K562 (cell line): ENCODE data around the gene TNFRSF18. TPM values are rescaled to one million over a fixed set of nuclear protein-coding genes. Genes with fewer than 3 reads are reported as not detected.

Experiments used
- ATAC-seq: fragments of 200-7000 bp; cut with Tn5 transposase; 3 replicates; pipeline ENCODE4 v1.9.1; 2020; ENCODE audit warnings: moderate library complexity
- BruUV-seq: library from RNA; stranded (reverse); fragments of 400-500 nt; replicated peaks from 2 replicates; lab custom pipeline; 2021; lab: Mats Ljungman, UMichigan
- CTCF ChIA-PET: fragments of 300-600 bp; formaldehyde crosslinking; extraction: SDS; loops from one replicate; lab custom pipeline; 2021; ENCODE audit warnings: low intra/inter-chr PET ratio; lab: Yijun Ruan, JAX
- POLR2A ChIA-PET: fragments of 300-600, 350-650 bp; sonication (Branson Sonifier 250); formaldehyde crosslinking; extraction: SDS; loops from one replicate; lab custom pipeline; 2021; ENCODE audit warnings: antibody characterized with exemption, inconsistent platforms; lab: Yijun Ruan, JAX
- DNase-seq, 4 experiments: peaks; one replicate each; pipeline versions ENCODE4 v3.0.0 to v3.0.0-alpha.2; 2011 to 2018; ENCODE audit warnings: low spot score in 3 of 4, mixed read lengths in 3 of 4; ENCODE audit errors: extremely low read depth in 1 of 4
- FAIRE-seq: peaks from 2 replicates; lab custom pipeline; 2011; peaks lifted over from hg19 to GRCh38; lab: Jason Lieb, UNC
- H2AFZ ChIP-seq: 2 replicates; pipeline ENCODE4 v1.6.0; 2011; ENCODE audit warnings: low read depth, low read length, control low read depth, inconsistent platforms
- H3K27ac ChIP-seq: fragments of 200-600 bp; 3 replicates; pipeline ENCODE4 v1.8.0; 2011; ENCODE audit warnings: low read depth, mild to moderate bottlenecking, control low read depth, inconsistent platforms, low read length, moderate library complexity, mixed read lengths; ENCODE audit errors: extremely low read depth
- H3K27me3 ChIP-seq, 2 experiments: fragments of 300-600 bp in 1 of 2; 2 replicates in 1 of 2; 3 replicates in 1 of 2; pipeline versions ENCODE4 v1.6.0 to v1.8.0; 2011; ENCODE audit warnings: inconsistent platforms in 2 of 2, low read length in 2 of 2, mild to moderate bottlenecking in 1 of 2, mixed read lengths in 1 of 2, moderate library complexity in 1 of 2; ENCODE audit not compliant: control insufficient read depth in 2 of 2, insufficient read depth in 2 of 2
- H3K36me3 ChIP-seq: fragments of 300-600 bp; 3 replicates; pipeline ENCODE4 v1.8.0; 2011; ENCODE audit warnings: mild to moderate bottlenecking, low read length, inconsistent platforms; ENCODE audit not compliant: control insufficient read depth, insufficient read depth
- H3K4me1 ChIP-seq, 2 experiments: fragments of 200-600 bp in 1 of 2; replicated peaks in 1 of 2; 2 replicates in 1 of 2; 3 replicates in 1 of 2; pipeline versions ENCODE4 v1.5.1 to v1.8.0; 2011; ENCODE audit warnings: inconsistent platforms in 2 of 2, low read length in 2 of 2, mild to moderate bottlenecking in 1 of 2, mixed read lengths in 1 of 2, moderate library complexity in 1 of 2; ENCODE audit not compliant: control insufficient read depth in 2 of 2, insufficient read depth in 2 of 2
- H3K4me2 ChIP-seq: 2 replicates; pipeline ENCODE4 v1.6.1; 2011; ENCODE audit warnings: low read length, control low read depth, inconsistent platforms, mixed read lengths; ENCODE audit not compliant: insufficient read depth
- H3K4me3 ChIP-seq: fragments of 200-600 bp; sonication (generic), shearing (Covaris generic); 2 replicates; pipeline ENCODE4 v1.5.1; 2016; ENCODE audit warnings: control low read depth, inconsistent platforms
- H3K79me2 ChIP-seq: fragments of 200-600 bp; 3 replicates; pipeline ENCODE4 v1.8.0; 2011; ENCODE audit warnings: low read length, inconsistent platforms; ENCODE audit not compliant: control insufficient read depth, insufficient read depth
- H3K9ac ChIP-seq, 2 experiments: 2 replicates each; pipeline versions ENCODE4 v1.6.0 to v1.6.1; 2011; ENCODE audit warnings: low read depth in 2 of 2, low read length in 2 of 2, control low read depth in 1 of 2, inconsistent platforms in 1 of 2, mild to moderate bottlenecking in 1 of 2, mixed read lengths in 1 of 2; ENCODE audit not compliant: insufficient read depth in 1 of 2
- H3K9me1 ChIP-seq: one replicate; pipeline ENCODE4 v1.6.0; 2011; ENCODE audit warnings: inconsistent platforms, mild to moderate bottlenecking, low read length, moderate library complexity; ENCODE audit not compliant: control insufficient read depth, insufficient read depth
- H3K9me3 ChIP-seq: replicated peaks from 2 replicates; pipeline ENCODE4 v1.5.1; 2011; ENCODE audit warnings: low read depth, low read length, inconsistent platforms; ENCODE audit not compliant: control insufficient read depth, insufficient read depth
- H4K20me1 ChIP-seq: replicated peaks from 2 replicates; pipeline ENCODE4 v1.6.1; 2011; ENCODE audit warnings: low read length, inconsistent platforms, mixed read lengths; ENCODE audit not compliant: control insufficient read depth, insufficient read depth
- HDAC3 ChIP-seq: fragments of 450-650 bp; IDR thresholded peaks from 2 replicates; pipeline ENCODE4 v1.6.1; 2018; ENCODE audit warnings: borderline replicate concordance, mild to moderate bottlenecking, moderate library complexity; ENCODE audit not compliant: partially characterized antibody
- OTX1 ChIP-seq: fragments of 450-650 bp; formaldehyde crosslinking; IDR thresholded peaks from 2 replicates; pipeline ENCODE4 v1.4.0; 2022; ENCODE audit warnings: mild to moderate bottlenecking
- ZNF263 ChIP-seq: sonication (generic); formaldehyde crosslinking; IDR thresholded peaks from 2 replicates; pipeline ENCODE4 v1.8.0; 2022; ENCODE audit warnings: mild to moderate bottlenecking, missing genetic modification reagents, borderline replicate concordance
- ZNF644 ChIP-seq: fragments of 200-800 bp; sonication (Bioruptor generic); IDR thresholded peaks from 2 replicates; pipeline ENCODE4 v1.6.1; 2016; ENCODE audit warnings: low read depth, missing genetic modification characterization, missing compliant biosample characterization
- WGBS: fragments of 100-300 bp; shearing (Covaris generic); methylation state at CpG from one replicate; pipeline ENCODE4 v1.1.6; 2016; ENCODE audit warnings: low coverage, mixed read lengths; ENCODE audit not compliant: insufficient coverage; ENCODE audit errors: missing lambda C conversion rate; 5-methylcytosine and 5-hydroxymethylcytosine counted together
- in situ Hi-C: fragments of 300-500 bp; cut with MboI; formaldehyde crosslinking; loops from 4 replicates; pipeline ENCODE4 v1.15.0; 2018; ENCODE audit warnings: inconsistent platforms, mixed read lengths
- intact Hi-C: fragments of 100-400 bp; cut with micrococcal nuclease; formaldehyde crosslinking; loops from 2 replicates; pipeline ENCODE4 v1.14.2; 2022
- polyA plus RNA-seq, 8 experiments: library from polyadenylated mRNA; depleted of rRNA in 4 of 8; stranded (reverse) in 5 of 8; unstranded in 3 of 8; fragments of >200 nt; fragmentation: Nextera tagmentation in 2 of 8; fragmentation: Illumina TruSeq in 1 of 8; extraction: Ambion mirVana in 2 of 8; extraction: Trizol in 1 of 8; gene quantifications; 2 replicates each; pipeline versions ENCODE4 v1.2.1 to v1.2.3, GENCODE V29; 2011 to 2014; ENCODE audit warnings: inconsistent platforms in 1 of 8, missing spikeins in 1 of 8
- total RNA-seq, 7 experiments: library from RNA; depleted of rRNA in 6 of 7; stranded (reverse); fragments of >200 nt in 6 of 7; fragmentation: Illumina TruSeq in 2 of 7; extraction: Trizol in 2 of 7; gene quantifications; 2 replicates each; pipeline versions ENCODE4 v1.2.1 to v1.2.3, GENCODE V29; 2011 to 2021; ENCODE audit warnings: low replicate concordance in 1 of 7

TNFRSF18 gene
- total and polyA plus RNA-seq, 9 of the 15 experiments (the other 6 are each of a cell fraction or from before 2014, with no cell fraction given): 0.24 to 0.27 TPM; not detected in 7

DNA sequence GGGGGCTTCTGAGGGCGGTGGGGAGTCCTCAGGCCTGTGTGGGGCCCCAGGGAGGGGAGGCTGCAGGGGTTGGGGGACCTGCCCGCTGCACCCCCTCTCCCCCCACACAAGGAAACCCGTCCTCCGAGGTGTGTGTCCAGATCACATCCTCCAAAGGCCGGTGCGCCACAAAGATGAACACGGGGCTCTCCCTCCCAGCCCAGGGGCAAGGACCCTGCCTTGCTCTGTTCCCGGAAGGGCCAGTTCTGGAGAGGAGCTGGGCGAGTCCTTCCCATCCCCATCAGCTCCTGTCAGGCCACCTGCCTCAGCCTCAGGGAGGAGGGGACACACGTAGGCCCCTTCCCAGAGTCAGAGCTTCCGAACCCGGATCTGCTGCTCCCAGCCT is 35.2 kb downstream of the TNFRSF18 start:
- CTCF ChIA-PET: no interaction called here
- TF ChIP-seq OTX1 (CRISPR knock-in tag): no peak
- no peak for TF ChIP-seq ZNF644
- TF ChIP-seq, all 486 proteins: peak for 0
- ATAC-seq (no peak), DNase-seq (peak in 1 of 4 experiments; percentile 10), FAIRE-seq (no peak)
- H3K9me3 ChIP-seq: 0 out of 2 replicates have a peak, but pooled peaks cover 1% of the 10 kb centered on the region
- H3K9ac ChIP-seq: peak overlapping the region in 1 of 2 experiments; percentile 35; a peak in 1 of 4 replicates
- POLR2A ChIA-PET: no interaction called here
- in situ Hi-C loops: no loop called here
- no peak overlapping the region for H3K4me3 ChIP-seq
- H3K79me2 ChIP-seq: no peaks in the 10 kb centered on the region
- peaks cover 6% of the 10 kb centered on the region; the same call in 1 of the 2 replicates for H4K20me1 ChIP-seq
- no peak overlapping the region for H3K4me2 ChIP-seq
- H3K9me1 ChIP-seq: no peaks in the 10 kb centered on the region
- no peak overlapping the region for H3K27ac ChIP-seq
- no TSS peak for BruUV-seq
- H3K36me3 ChIP-seq: no peaks in the 10 kb centered on the region
- intact Hi-C loops: no loop called here
- WGBS: 5% methylated on average over 9 of the region's 12 CpGs
- no peak overlapping the region for H2AFZ ChIP-seq
- peaks cover 62 to 86% of the 10 kb centered on the region in 2 experiments for H3K27me3 ChIP-seq
- peaks cover 0 to 83% of the 10 kb centered on the region in 2 experiments; a peak in 2 of 5 replicates for H3K4me1 ChIP-seq

DNA sequence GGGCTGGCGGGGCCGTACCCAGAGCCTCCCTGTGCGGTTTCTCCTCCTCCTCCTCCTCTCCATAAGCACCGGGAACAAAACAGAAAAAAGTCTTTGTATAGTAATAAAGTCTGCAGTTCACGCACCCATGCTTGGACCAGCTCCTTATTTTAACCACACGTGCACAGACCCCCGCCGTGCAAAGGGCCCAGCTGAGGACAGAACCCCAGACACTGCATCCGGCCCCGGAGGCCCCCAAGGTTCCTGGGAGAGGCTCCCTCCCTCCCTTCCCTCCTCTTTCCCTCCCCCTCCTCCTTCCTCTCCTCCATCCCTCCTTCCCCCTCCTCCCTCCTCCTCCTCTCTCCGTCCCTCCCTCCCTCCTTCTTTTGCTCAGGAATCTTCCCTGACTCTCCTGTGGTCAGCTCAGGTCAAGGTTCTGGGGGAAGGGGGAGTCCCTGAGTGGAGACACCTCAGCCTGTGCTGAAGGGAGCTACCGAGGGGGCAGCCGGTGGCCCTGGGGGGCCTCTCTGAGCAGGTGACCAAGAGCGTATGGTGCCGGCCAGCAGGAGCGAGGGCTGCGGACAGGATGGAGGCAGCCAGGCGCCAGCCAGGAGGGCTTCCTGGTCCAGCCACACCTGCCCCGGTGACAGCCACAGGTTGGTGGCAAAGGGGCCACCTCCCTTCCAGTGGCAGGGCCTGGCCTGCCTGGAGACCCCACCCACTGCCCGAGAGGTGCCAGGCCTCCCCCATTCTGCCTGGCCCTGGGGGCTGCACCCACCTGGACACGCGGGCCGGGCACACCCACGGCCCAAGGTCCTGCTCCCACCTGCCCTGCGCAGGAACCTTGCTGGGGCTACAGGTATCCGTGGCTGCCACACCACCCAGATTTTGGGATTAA is 35.9 kb downstream of the TNFRSF18 start:
- Histone ChIP-seq H2AFZ (no peak overlapping the region), H3K27ac (no peak overlapping the region), H3K79me2 (no peaks in the 10 kb centered on the region), H3K27me3 (peaks cover 63 to 86% of the 10 kb centered on the region in 2 experiments), H3K9me3 (0 out of 2 replicates have a peak, but pooled peaks cover under 1% of the 10 kb centered on the region), H4K20me1 (peaks cover 6% of the 10 kb centered on the region; the same call in 1 of the 2 replicates), H3K9me1 (no peaks in the 10 kb centered on the region), H3K36me3 (no peaks in the 10 kb centered on the region), H3K4me1 (peaks cover 0 to 83% of the 10 kb centered on the region in 2 experiments; a peak in 2 of 5 replicates), H3K9ac (peak overlapping the region in 1 of 2 experiments; percentile 45; a peak in 1 of 4 replicates), H3K4me3 (no peak overlapping the region), H3K4me2 (no peak overlapping the region)
- no TSS peak for BruUV-seq
- peak; percentile 71 for TF ChIP-seq ZNF263 (CRISPR knock-in tag)
- TF ChIP-seq HDAC3: no peak
- no peak for ATAC-seq
- in situ Hi-C loops (no loop called here), intact Hi-C loops (no loop called here)
- 7% methylated on average over 24 of the region's 26 CpGs for WGBS
- FAIRE-seq: no peak
- CTCF ChIA-PET: no interaction called here
- POLR2A ChIA-PET: interaction anchor here (0.6 to 1.0 kb wide), 3 partner anchors 11 to 85 kb away, joined by 3 to 5 read pairs (median 3); no protein-coding TSS in a partner anchor
- DNase-seq: peak in 1 of 4 experiments; percentile 12
